B cell (primary cell): ENCODE results near the gene ZNF212. TPM values are rescaled to one million over a fixed set of nuclear protein-coding genes. Genes with fewer than 3 reads are reported as not detected.

Experiments
- ATAC-seq: fragments of 200-7000 bp; cut with Tn5 transposase; one replicate; pipeline ENCODE4 v1.10.0; 2021; ENCODE audit warnings: low read depth, mild to moderate bottlenecking, moderate number of reproducible peaks, moderate library complexity
- CTCF ChIA-PET: fragments of 350-600 bp; sonication (Branson Sonifier 250); formaldehyde crosslinking; loops from one replicate; lab custom pipeline; 2021; ENCODE audit warnings: antibody characterized with exemption, inconsistent platforms; lab: Charles Lee
- POLR2A ChIA-PET: fragments of 350-600 bp; sonication (Branson Sonifier 250); formaldehyde crosslinking; loops from one replicate; lab custom pipeline; 2021; ENCODE audit warnings: antibody characterized with exemption; lab: Charles Lee
- DNase-seq: peaks from one replicate; pipeline ENCODE4 v3.0.0; 2013
- H2AFZ ChIP-seq: 2 replicates; pipeline ENCODE4 v1.6.1; 2012; ENCODE audit warnings: mild to moderate bottlenecking, low read depth, low read length; ENCODE audit not compliant: insufficient read depth, poor library complexity, severe bottlenecking
- H3K27ac ChIP-seq, 2 donors: 1 replicate in 1 of 2; 2 replicates in 1 of 2; pipeline ENCODE4 v1.5.1; 2012 to 2013; ENCODE audit warnings: low read length in 2 of 2, mild to moderate bottlenecking in 2 of 2, moderate library complexity in 1 of 2
- H3K27me3 ChIP-seq, 4 experiments: fragments of 200-600 bp in 1 of 4; sonication (generic) in 1 of 4; replicated peaks in 1 of 4; 1 replicate in 2 of 4; 2 replicates in 2 of 4; pipeline versions ENCODE4 v1.6.1 to v1.7.0; 2013 to 2016; ENCODE audit warnings: low read length in 3 of 4, mild to moderate bottlenecking in 2 of 4, mixed read lengths in 1 of 4, moderate library complexity in 1 of 4; ENCODE audit not compliant: insufficient read depth in 4 of 4, control insufficient read depth in 3 of 4; ENCODE audit errors: control extremely low read depth in 1 of 4
- H3K36me3 ChIP-seq, 2 experiments: replicated peaks in 1 of 2; 1 replicate in 1 of 2; 2 replicates in 1 of 2; pipeline versions ENCODE4 v1.6.1 to v1.7.1; 2013; ENCODE audit warnings: low read length in 1 of 2; ENCODE audit not compliant: insufficient read depth in 2 of 2, control insufficient read depth in 1 of 2; ENCODE audit errors: control extremely low read depth in 1 of 2, extremely low read depth in 1 of 2
- H3K4me1 ChIP-seq, 2 donors: fragments of 200-600 bp in 1 of 2; sonication (generic) in 1 of 2; 1 replicate in 1 of 2; 2 replicates in 1 of 2; pipeline versions ENCODE4 v1.5.1 to v1.6.1; 2013 to 2017; ENCODE audit warnings: low read length in 2 of 2; ENCODE audit not compliant: control insufficient read depth in 2 of 2, insufficient read depth in 2 of 2
- H3K4me2 ChIP-seq: replicated peaks from 2 replicates; pipeline ENCODE3; 2012; ENCODE audit warnings: mild to moderate bottlenecking, low read depth, low read length; ENCODE audit not compliant: poor library complexity, severe bottlenecking
- H3K4me3 ChIP-seq, 5 experiments: fragments of 200-600 bp in 1 of 5; sonication (generic) in 1 of 5; 1 replicate in 3 of 5; 2 replicates in 2 of 5; pipeline versions ENCODE4 v1.5.1 to v1.7.0; 2011 to 2016; ENCODE audit warnings: low read length in 4 of 5, mild to moderate bottlenecking in 4 of 5, low read depth in 2 of 5, control low read depth in 1 of 5, moderate library complexity in 1 of 5; ENCODE audit not compliant: insufficient read depth in 1 of 5; ENCODE audit errors: control extremely low read depth in 1 of 5, extremely low read depth in 1 of 5
- H3K79me2 ChIP-seq: fragments of 200-600 bp; sonication (generic); one replicate; pipeline ENCODE4 v1.6.0; 2016; ENCODE audit warnings: low read length; ENCODE audit not compliant: control insufficient read depth, insufficient read depth
- H3K9ac ChIP-seq: fragments of 200-600 bp; sonication (generic); 2 replicates; pipeline ENCODE4 v1.6.1; 2017; ENCODE audit warnings: mild to moderate bottlenecking, low read length, moderate library complexity
- H3K9me3 ChIP-seq, 3 donors: one replicate each; pipeline versions ENCODE4 v1.6.1 to v1.7.1; 2013; ENCODE audit warnings: low read length in 2 of 3; ENCODE audit not compliant: control insufficient read depth in 2 of 3, insufficient read depth in 1 of 3; ENCODE audit errors: control extremely low read depth in 1 of 3
- H4K20me1 ChIP-seq: 2 replicates; pipeline ENCODE4 v1.6.0; 2012; ENCODE audit warnings: mild to moderate bottlenecking, low read length; ENCODE audit not compliant: insufficient read depth, control insufficient read depth, poor library complexity, severe bottlenecking
- H3K27ac Mint-ChIP-seq: one replicate; pipeline ENCODE4 v1.8.0; 2021; ENCODE audit warnings: mixed read lengths
- H3K27me3 Mint-ChIP-seq: one replicate; pipeline ENCODE4 v1.8.0; 2021; ENCODE audit warnings: mixed read lengths
- H3K4me1 Mint-ChIP-seq: one replicate; pipeline ENCODE4 v1.8.0; 2021; ENCODE audit warnings: mixed read lengths
- H3K4me3 Mint-ChIP-seq: one replicate; pipeline ENCODE4 v1.8.0; 2021; ENCODE audit warnings: mixed read lengths
- H3K9me3 Mint-ChIP-seq: one replicate; pipeline ENCODE4 v1.8.0; 2022; ENCODE audit warnings: mixed read lengths; ENCODE audit not compliant: insufficient read depth
- CTCF ChIP-seq: fragments of 200-600 bp; IDR thresholded peaks from one replicate; pipeline ENCODE4 v1.8.0; 2022; ENCODE audit warnings: antibody characterized with exemption, mild to moderate bottlenecking
- EZH2 ChIP-seq: IDR thresholded peaks from 2 replicates; pipeline ENCODE4 v1.6.1; 2012; ENCODE audit warnings: borderline replicate concordance, low read depth, mild to moderate bottlenecking, moderate library complexity, low read length; ENCODE audit not compliant: insufficient read depth, poor library complexity, severe bottlenecking
- WGBS: methylation state at CpG from one replicate; pipeline ENCODE4 v1.1.5; 2013; ENCODE audit warnings: missing lambda C conversion rate; ENCODE audit not compliant: insufficient coverage; 5-methylcytosine and 5-hydroxymethylcytosine counted together
- intact Hi-C: fragments of 100-400 bp; cut with micrococcal nuclease; formaldehyde crosslinking; loops from one replicate; pipeline ENCODE4 v1.10.0; 2022
- polyA plus RNA-seq: library from polyadenylated mRNA; depleted of rRNA; stranded (reverse); fragments of >200 nt; gene quantifications from 2 replicates; pipeline ENCODE4 v1.2.3, GENCODE V29; 2012
- total RNA-seq, 2 donors: library from RNA; stranded (reverse); fragments of 120-200 nt in 1 of 2; gene quantifications; 1 replicate in 1 of 2; 2 replicates in 1 of 2; pipeline versions ENCODE4 v1.2.3 to v1.2.4, GENCODE V29; 2013 to 2022

ZNF212 gene
- total and polyA plus RNA-seq, 2 donors (not counting 1 experiment from before 2014, with no cell fraction given) = 8.1 to 22.5 TPM

- intact Hi-C loops = no loop called here
- no peaks in the 10 kb centered on the region for H3K27me3 ChIP-seq
- H3K79me2 ChIP-seq = peaks cover 10% of the 10 kb centered on the region
- Mint-ChIP-seq H3K4me1 (peaks cover 3% of the 10 kb centered on the region), H3K4me3 (no peak overlapping the region), H3K27ac (no peak overlapping the region), H3K9me3 (no peaks in the 10 kb centered on the region), H3K27me3 (no peaks in the 10 kb centered on the region)
- no peak for ATAC-seq
- no peak overlapping the region for H3K27ac ChIP-seq
- peaks cover 11% of the 10 kb centered on the region for H4K20me1 ChIP-seq
- WGBS = 92% methylated on average over 10 of the region's 17 CpGs
- H2AFZ ChIP-seq = no peak overlapping the region
- POLR2A ChIA-PET = no interaction called here
- H3K9me3 ChIP-seq = no peaks in the 10 kb centered on the region
- CTCF ChIA-PET = no interaction called here
- DNase-seq = no peak
- no peak overlapping the region for H3K4me2 ChIP-seq
- peaks cover 3 to 48% of the 10 kb centered on the region in 2 experiments for H3K36me3 ChIP-seq
- TF ChIP-seq EZH2 (no peak), CTCF (no peak)
- H3K4me1 ChIP-seq = peaks cover under 1 to 2% of the 10 kb centered on the region in 2 donors
- no peak overlapping the region for H3K9ac ChIP-seq
- H3K4me3 ChIP-seq = no peak overlapping the region
Measured at GRCh38 chr7:149279111-149279743, 39.8 kb downstream of the ZNF212 start.

GRCh38 chr7:149280151-149280550, 40.7 kb downstream of the ZNF212 start:
- no peak overlapping the region for H3K27ac ChIP-seq
- ChIA-PET CTCF (no interaction called here), POLR2A (no interaction called here)
- Mint-ChIP-seq H3K27ac (no peak overlapping the region), H3K27me3 (no peaks in the 10 kb centered on the region), H3K4me1 (peaks cover 12% of the 10 kb centered on the region), H3K4me3 (no peak overlapping the region), H3K9me3 (no peaks in the 10 kb centered on the region)
- peaks cover 1 to 45% of the 10 kb centered on the region in 2 experiments for H3K36me3 ChIP-seq
- H3K9me3 ChIP-seq = peaks cover 0 to 4% (median 0%) of the 10 kb centered on the region in 3 donors
- peaks cover 11% of the 10 kb centered on the region for H4K20me1 ChIP-seq
- DNase-seq (no peak), ATAC-seq (no peak)
- H3K27me3 ChIP-seq = no peaks in the 10 kb centered on the region
- no peak overlapping the region for H2AFZ ChIP-seq
- WGBS = no CpG with 5 or more reads among the region's 9 CpGs
- no peak overlapping the region for H3K4me2 ChIP-seq
- no peak overlapping the region for H3K9ac ChIP-seq
- TF ChIP-seq CTCF (no peak), EZH2 (no peak)
- peaks cover 10% of the 10 kb centered on the region for H3K79me2 ChIP-seq
- H3K4me3 ChIP-seq = no peak overlapping the region
- intact Hi-C loops = no loop called here
- H3K4me1 ChIP-seq = peaks cover 7 to 9% of the 10 kb centered on the region in 2 donors
